ENCODE measurements around the gene ATXN1.
A peak's percentile ranks its signal among the peaks of the same experiment; 100 is the strongest.

Gene ATXN1

DNA sequence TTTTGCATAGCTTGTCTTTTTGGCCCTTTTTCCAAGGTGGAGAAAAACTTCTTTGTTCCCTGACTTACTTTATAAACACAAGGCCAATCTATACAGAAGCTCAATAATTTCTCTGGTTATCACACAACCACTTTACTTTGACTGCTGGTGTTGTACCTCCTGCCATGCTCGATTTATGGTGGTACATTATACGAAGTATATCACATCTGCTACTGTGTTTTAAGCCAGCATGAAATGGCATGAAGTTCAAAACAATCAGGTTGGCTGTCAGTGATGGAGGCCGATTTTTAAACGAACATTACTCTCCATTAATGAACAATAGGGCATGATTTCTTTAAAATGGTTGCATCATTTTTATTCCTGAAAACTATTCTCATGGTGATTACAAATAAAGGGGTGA, 21.0 kb upstream of the ATXN1 start:
- no peak for DNase-seq

DNA sequence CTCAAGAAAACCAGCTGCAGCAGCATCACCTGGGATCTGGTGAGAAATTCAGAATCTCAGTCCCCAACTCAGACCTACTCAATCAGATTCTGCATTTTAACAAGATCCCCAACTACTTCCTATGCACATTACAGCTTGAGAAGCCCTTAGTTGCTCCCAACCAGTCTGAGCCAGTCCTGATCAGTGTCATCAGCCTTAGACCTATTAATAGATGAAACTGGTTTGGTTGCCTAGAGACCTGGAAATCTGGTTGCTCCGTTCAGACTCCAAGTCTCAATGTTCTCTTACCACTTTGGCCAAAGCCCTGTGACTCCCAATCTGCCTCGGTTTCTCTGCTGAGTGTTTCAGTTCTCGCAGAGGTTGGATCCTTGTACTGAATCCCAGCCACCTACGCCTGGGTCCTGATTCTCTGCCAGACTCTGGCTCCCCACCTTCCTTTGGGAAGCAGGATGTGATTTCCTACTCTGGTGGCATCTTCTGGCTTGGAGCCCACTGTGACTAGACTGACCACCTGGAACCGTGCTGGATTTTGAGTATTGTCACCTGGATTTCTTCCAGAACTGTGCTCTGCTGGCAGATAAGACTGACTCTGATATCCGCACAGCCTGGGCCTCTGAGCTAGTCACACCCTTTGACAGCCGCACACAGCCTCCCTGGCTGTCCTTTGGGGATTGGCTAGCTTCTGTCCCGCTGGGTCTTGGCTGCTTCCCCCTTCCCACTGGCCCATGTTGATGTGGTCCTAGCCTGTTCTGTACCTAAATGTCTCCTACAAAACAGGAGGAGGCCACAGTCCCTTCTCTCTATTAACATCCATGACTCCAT, 20.3 kb upstream of the ATXN1 start:
- DNase-seq = no peak

DNA sequence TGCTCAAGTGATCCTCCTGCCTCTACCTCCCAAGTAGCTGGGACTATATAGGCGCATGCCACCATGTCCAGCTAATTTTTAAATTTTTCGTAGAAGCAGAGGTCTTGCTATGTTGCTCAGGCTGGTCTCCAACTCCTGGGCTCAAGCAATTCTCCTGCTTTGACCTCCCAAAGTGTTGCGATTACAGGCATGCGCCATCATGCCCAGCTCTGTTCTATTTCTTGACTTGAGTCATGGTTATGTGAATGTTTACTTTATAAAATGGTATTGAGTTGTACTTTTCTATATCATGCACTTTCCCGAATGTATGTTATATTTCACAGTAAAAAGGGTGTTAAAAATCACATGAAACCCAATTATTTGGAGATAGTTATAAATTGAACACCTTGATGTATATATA, 17.3 kb upstream of the ATXN1 start:
- DNase-seq = no peak

- no peak for DNase-seq
Measured at GRCh38 chr6:16777794-16778193, 16.5 kb upstream of the ATXN1 start.

DNA sequence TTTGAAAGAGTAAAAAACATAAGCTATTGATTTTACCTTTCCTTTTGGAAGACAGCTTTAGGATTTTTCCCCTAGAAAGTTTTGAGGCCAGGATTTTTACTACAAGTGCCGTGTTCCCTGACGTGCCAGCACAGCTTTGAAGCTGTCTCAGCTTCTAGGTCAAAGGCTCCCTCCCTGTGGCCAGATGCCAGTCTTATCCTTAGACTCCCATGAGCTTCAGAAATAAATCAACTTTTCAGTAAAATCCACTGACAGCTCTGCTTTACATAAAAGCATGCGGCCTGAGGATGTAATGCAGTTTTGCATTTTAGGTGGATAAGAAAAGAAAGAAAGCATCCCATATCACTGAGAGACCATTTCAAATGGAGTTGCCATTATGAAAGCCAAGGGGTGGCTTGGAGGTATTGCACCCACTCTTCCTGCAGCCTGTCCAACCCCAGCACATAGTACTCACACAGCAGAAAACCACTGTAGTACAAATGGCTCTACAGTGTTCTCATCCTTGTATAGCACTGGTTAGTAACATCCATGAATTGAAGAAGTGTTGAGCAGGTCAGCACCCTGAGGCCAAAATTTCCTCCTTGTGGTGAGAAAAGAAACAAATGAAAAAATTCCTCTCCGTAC, 15.2 kb upstream of the ATXN1 start:
- no peak for DNase-seq

DNA sequence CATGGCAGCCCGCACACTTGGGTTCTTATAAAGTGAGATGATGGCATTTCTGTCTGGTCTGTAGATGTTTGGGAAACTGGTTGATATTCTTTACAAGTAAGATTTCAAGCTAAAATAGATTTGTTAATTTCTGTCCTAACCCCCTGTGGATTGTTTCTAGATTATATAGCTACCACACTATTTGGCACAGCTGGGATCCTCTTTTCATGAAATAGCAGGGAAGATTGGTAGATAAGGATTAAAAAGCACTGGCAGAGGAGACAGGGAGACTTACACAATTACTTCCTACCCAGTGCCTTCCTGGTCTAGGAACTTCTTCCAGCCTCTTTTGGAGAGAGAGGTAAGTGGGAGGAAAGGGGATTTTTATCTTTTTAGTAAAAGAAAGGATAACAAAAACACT, 13.2 kb upstream of the ATXN1 start:
- no peak for DNase-seq

DNA sequence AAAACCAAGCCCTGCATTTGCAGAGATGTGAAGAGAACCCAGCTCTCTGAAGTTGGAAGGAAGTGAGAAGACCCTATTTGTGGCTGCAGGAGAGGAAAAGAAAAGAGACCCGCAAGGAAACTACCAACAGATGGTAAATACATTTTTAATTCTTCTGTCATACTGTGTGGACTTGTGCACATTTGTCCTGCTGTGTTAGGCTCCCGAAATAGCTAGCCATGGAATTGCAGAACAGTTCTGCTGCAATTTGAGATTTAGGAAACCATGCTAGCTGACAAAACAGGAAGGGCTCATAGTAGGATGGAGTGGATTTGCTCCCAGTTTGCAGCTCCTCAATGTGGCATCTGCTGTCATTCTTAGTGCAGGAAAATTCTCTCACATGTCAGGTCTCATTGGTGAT, 12.1 kb upstream of the ATXN1 start:
- DNase-seq = no peak

DNA sequence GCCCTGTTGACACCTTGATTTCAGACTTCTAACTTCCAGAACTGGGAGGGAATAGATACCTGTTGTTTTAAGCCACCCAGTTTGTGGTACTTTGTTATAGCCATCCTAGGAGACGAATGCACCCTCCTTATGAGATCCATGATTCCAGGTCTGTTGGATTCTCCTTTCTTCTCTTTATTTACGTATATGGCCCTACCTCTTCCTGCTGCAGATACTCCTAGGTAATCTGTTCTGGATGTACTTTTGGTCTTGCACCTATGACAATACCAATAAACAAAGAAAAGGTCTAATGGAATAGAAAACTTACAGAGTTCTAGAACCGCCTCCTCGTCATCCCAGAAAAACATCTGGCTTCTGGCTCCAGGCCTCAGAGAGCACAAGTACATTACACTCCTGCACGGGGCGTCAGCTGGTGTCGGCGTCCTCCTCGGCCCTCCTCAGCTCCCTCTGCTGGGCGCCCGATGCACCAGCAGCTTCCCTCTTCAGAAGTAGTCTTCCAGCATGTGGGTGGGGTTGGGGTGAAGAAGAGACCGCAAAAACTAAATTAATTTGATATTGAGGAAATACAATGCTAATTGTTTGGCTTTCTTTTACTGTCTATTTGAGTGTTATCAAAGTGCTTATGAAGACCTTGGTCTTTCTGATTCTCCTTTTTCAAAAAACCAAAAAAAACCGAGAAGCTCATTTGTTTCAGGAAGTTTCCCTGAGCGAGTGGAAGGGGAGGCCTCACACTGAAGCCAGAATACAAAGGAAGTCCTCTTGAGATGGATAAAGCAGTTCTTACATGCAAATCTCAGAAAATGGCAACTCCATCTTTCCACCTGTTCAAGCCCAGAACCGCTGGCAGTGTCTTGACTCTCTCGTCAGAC, 9.7 kb upstream of the ATXN1 start:
- DNase-seq = peak; percentile 65 to 73

- no peak for DNase-seq
Measured at GRCh38 chr6:16769986-16770376, 8.7 kb upstream of the ATXN1 start.

- DNase-seq = peak; percentile 37 to 43
Measured at GRCh38 chr6:16769131-16769985, 8.1 kb upstream of the ATXN1 start.

GRCh38 chr6:16768477-16768830, 7.2 kb upstream of the ATXN1 start:
- DNase-seq = no peak

DNA sequence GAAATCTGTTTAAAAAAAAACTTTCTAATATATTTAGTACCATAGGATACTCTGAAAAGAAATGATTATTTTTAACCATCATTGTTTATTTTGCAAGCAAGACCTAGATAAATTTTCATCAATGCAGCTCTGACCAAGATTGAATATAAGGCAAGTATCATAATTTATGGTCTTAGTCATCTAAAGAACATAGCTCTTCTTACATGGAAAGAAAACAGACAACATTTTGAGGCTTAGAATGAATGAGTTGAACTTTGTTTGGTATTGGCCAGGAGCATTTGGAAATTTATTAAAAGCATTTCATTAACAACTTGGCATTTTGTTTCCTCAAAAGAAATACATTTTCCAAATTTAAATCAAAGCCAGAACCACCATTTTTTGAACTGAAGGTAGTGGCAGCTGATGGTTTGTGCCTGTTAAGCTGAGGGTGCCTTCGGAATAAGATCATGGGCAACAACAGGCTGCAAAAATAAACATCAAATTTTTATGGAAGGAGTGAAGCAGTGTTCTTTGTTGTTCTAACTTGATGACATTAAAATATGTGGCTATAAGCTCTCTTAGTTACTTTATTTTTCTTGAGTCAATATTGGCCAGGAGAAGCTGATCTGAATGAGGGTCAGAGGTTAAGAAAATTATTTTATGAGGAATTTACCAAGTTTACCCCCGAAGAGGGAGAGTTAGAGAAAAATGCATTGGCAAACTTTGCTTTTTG, 6.7 kb upstream of the ATXN1 start:
- DNase-seq = no peak

DNA sequence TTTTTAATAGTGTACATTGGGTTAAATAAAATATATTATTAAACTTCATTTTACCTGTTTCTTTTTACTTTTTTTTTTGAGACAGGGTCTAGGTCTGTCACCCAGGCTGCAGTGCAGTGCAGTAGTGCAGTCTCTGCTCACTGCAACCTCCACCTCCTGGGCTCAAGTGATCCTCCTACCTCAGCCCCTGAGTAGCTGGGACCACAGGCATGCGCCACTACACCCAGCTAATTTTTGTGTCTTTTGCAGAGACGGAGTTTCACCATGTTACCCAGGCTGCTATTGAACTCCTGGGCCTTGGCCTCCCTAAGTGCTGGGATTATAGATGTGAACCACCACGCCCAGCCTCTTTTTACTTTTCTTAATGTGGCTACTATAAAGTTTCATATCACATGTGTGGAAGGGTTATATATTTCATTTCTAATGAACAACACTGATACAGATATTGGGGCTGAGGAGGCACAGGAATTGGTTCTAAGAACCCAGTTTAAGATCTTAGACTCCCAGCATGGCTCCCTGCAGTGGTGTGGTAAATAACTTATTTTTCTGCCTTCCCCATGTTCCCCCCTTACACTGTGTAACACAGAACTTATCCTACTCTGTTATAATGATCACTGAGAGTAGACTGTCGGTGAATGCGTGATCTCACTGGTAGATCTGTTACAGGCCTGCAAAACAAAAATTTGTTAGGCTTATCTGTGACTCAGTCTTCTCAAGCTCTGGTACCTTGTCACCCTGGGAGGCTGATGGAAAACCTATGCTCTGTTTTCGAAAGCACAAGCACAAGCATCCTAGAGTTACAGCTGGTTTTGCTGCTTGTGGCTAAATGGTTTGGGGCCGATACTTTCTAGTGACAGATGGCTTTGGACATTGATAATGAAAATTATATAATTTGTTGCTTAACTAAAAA, 5.8 kb upstream of the ATXN1 start:
- no peak for DNase-seq

GRCh38 chr6:16766043-16766536, 4.8 kb upstream of the ATXN1 start:
- DNase-seq = no peak

GRCh38 chr6:16765235-16765634, 4.0 kb upstream of the ATXN1 start:
- DNase-seq = no peak

- DNase-seq = no peak
Measured at GRCh38 chr6:16764188-16764950, 3.1 kb upstream of the ATXN1 start.

- peak in 1 of 2 donors; percentile 33 for DNase-seq
Measured at GRCh38 chr6:16762550-16763477, 1.6 kb upstream of the ATXN1 start.

DNA sequence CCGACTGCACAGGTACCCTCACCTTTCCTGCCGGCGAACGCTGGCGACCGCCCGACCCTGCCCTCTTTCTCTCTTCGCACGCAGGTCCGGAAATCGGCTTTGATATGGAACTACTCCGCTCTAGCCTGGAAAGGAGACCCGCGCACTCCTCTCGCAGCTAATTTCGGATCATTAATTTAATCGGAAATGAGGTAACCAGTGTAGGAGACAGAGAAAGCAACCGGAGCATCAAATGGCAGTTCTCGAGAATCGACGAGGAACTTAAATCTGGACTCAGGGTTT, 949 bp upstream of the ATXN1 start:
- no peak for DNase-seq

Data from stimulated activated CD4-positive, alpha-beta T cell treated with anti-CD3 and anti-CD28 coated beads, Interleukin-2, amount 100 ng/mL, for 48 hours (primary cell).